ENCODE data around the gene ELF5. TPM values are rescaled to one million over a fixed set of nuclear protein-coding genes. Genes with fewer than 3 reads are reported as not detected.

Gene ELF5
- total and polyA plus RNA-seq, 2 donors, result 2.6 to 13.4 TPM

GRCh38 chr11:34473603-34474169 lies 39.9 kb downstream of the ELF5 start:
- DNase-seq (ENCODE audit: extremely low spot score), result no peak
- WGBS, result 95% methylated on average over 4 of the region's 4 CpGs
- Histone ChIP-seq H3K4me1 (ENCODE audit: insufficient read depth) (no peaks in the 10 kb centered on the region), H3K4me3 (ENCODE audit: low read depth, low read length) (no peak overlapping the region), H3K36me3 (ENCODE audit: insufficient read depth) (peaks cover 2% of the 10 kb centered on the region), H3K27ac (ENCODE audit: low read depth) (no peak overlapping the region)

DNA sequence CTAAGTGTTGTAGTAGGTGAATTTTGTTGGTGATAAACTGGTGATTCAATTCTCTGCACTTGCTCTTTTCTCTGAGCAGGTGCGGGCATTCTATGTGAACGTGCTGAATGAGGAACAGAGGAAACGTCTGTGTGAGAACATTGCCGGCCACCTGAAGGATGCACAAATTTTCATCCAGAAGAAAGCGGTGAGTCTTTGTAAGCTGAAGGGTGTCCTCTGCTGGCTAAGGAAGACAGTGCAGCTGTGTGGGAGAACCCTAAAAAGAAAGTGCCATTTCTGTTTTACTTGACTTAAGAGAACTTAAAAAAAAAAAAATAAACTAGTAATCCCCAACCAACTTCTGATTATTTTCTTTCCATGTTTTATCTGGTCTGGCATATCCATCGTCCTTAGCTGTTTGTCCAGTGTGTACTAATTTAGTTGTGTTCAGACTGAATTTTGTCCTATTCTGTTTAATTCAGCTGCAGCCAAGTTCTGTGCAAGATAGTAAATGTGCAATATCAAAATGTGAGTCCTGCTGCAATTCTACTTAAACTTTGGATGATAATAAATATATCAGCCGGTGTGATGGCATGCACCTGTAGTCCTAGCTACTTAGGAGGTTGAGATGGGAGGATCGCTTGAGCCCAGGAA lies 45.3 kb downstream of the ELF5 start:
- Histone ChIP-seq H3K4me3 (ENCODE audit: low read depth, low read length) (no peak overlapping the region), H3K36me3 (ENCODE audit: insufficient read depth) (peaks cover 17% of the 10 kb centered on the region), H3K4me1 (ENCODE audit: insufficient read depth) (no peaks in the 10 kb centered on the region), H3K27ac (ENCODE audit: low read depth) (no peak overlapping the region)
- DNase-seq (ENCODE audit: extremely low spot score), result no peak
- 91% methylated on average over 8 of the region's 8 CpGs for WGBS

GRCh38 chr11:34466802-34467488 lies 46.6 kb downstream of the ELF5 start:
- H3K4me3 ChIP-seq (ENCODE audit: low read depth, low read length), result no peak overlapping the region
- DNase-seq (ENCODE audit: extremely low spot score), result no peak
- H3K4me1 ChIP-seq (ENCODE audit: insufficient read depth), result no peaks in the 10 kb centered on the region
- peaks cover 19% of the 10 kb centered on the region for H3K36me3 ChIP-seq (ENCODE audit: insufficient read depth)
- no peak overlapping the region for H3K27ac ChIP-seq (ENCODE audit: low read depth)
- WGBS, result 97% methylated on average over 3 of the region's 3 CpGs

GRCh38 chr11:34464591-34465051 lies 49.0 kb downstream of the ELF5 start:
- 90% methylated on average over 7 of the region's 7 CpGs for WGBS
- Histone ChIP-seq H3K4me1 (ENCODE audit: insufficient read depth) (no peaks in the 10 kb centered on the region), H3K36me3 (ENCODE audit: insufficient read depth) (peaks cover 19% of the 10 kb centered on the region), H3K27ac (ENCODE audit: low read depth) (no peak overlapping the region), H3K4me3 (ENCODE audit: low read depth, low read length) (no peak overlapping the region)
- no peak for DNase-seq (ENCODE audit: extremely low spot score)

GRCh38 chr11:34461215-34461614 lies 52.4 kb downstream of the ELF5 start:
- no peak overlapping the region for H3K27ac ChIP-seq (ENCODE audit: low read depth)
- no peaks in the 10 kb centered on the region for H3K4me1 ChIP-seq (ENCODE audit: insufficient read depth)
- no peak for DNase-seq (ENCODE audit: extremely low spot score)
- WGBS, result 95% methylated on average over 14 of the region's 14 CpGs
- H3K4me3 ChIP-seq (ENCODE audit: low read depth, low read length), result no peak overlapping the region
- H3K36me3 ChIP-seq (ENCODE audit: insufficient read depth), result peaks cover 16% of the 10 kb centered on the region

- DNase-seq (ENCODE audit: extremely low spot score), result no peak
- 77% methylated on average over 4 of the region's 4 CpGs for WGBS
- H3K36me3 ChIP-seq (ENCODE audit: insufficient read depth), result peaks cover 14% of the 10 kb centered on the region
- no peak overlapping the region for H3K27ac ChIP-seq (ENCODE audit: low read depth)
- no peak overlapping the region for H3K4me3 ChIP-seq (ENCODE audit: low read depth, low read length)
- H3K4me1 ChIP-seq (ENCODE audit: insufficient read depth), result no peaks in the 10 kb centered on the region
Observed at GRCh38 chr11:34460278-34460677, 53.3 kb downstream of the ELF5 start.

- no peaks in the 10 kb centered on the region for H3K4me1 ChIP-seq (ENCODE audit: insufficient read depth)
- DNase-seq (ENCODE audit: extremely low spot score), result no peak
- WGBS, result 94% methylated on average over 3 of the region's 3 CpGs
- H3K27ac ChIP-seq (ENCODE audit: low read depth), result no peak overlapping the region
- H3K36me3 ChIP-seq (ENCODE audit: insufficient read depth), result peaks cover 13% of the 10 kb centered on the region
- H3K4me3 ChIP-seq (ENCODE audit: low read depth, low read length), result no peak overlapping the region
Observed at GRCh38 chr11:34459507-34460162, 54.0 kb downstream of the ELF5 start.

- H3K4me3 ChIP-seq (ENCODE audit: low read depth, low read length), result no peak overlapping the region
- 90% methylated on average over 4 of the region's 4 CpGs for WGBS
- peaks cover 13% of the 10 kb centered on the region for H3K36me3 ChIP-seq (ENCODE audit: insufficient read depth)
- no peak for DNase-seq (ENCODE audit: extremely low spot score)
- no peak overlapping the region for H3K27ac ChIP-seq (ENCODE audit: low read depth)
- H3K4me1 ChIP-seq (ENCODE audit: insufficient read depth), result no peaks in the 10 kb centered on the region
Observed at GRCh38 chr11:34458525-34458924, 55.1 kb downstream of the ELF5 start.

DNA sequence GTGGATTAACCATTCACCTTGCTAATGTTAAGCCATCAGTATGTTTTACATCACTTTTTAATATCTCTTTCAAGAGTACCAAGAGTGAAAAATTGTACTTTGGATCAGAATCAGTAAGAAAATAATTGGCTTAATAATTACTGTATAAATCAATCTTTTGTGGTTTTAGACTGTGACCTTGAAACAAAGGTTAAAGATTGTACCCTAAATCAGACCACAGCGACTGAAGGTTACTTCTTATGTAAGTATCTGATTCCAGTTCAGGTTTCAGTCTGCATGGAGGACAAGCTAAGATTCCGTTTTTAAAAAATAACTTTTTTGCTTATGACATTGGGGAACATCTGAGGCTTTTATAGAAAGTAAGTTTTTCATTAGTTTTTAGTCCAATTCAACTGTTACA lies 56.0 kb downstream of the ELF5 start:
- 95% methylated on average over 2 of the region's 2 CpGs for WGBS
- Histone ChIP-seq H3K36me3 (ENCODE audit: insufficient read depth) (peaks cover 11% of the 10 kb centered on the region), H3K27ac (ENCODE audit: low read depth) (no peak overlapping the region), H3K4me1 (ENCODE audit: insufficient read depth) (no peaks in the 10 kb centered on the region), H3K4me3 (ENCODE audit: low read depth, low read length) (no peak overlapping the region)
- DNase-seq (ENCODE audit: extremely low spot score), result no peak

- 82% methylated on average over 1 of the region's 1 CpG for WGBS
- H3K36me3 ChIP-seq (ENCODE audit: insufficient read depth), result peaks cover 9% of the 10 kb centered on the region
- no peak overlapping the region for H3K27ac ChIP-seq (ENCODE audit: low read depth)
- H3K4me1 ChIP-seq (ENCODE audit: insufficient read depth), result no peaks in the 10 kb centered on the region
- H3K4me3 ChIP-seq (ENCODE audit: low read depth, low read length), result no peak overlapping the region
- no peak for DNase-seq (ENCODE audit: extremely low spot score)
Observed at GRCh38 chr11:34454308-34455032, 59.1 kb downstream of the ELF5 start.

DNA sequence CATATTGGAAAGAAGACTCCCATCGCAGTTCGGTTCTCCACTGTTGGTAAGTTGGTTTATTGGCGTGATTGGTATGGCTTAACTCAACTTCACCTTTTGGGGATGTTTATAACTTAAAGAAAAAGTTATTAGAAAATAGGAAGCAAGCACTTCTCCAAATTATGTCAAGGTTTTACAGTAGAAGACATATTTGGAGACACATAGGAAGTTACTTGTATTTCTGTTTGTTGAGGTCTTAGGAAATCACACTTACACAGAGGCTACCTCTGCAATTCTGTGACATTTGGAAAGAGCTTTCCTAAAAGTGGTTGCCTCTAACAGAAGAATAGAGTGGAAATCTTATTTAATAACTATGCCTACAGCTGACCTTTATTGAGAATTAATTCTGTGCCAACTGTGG lies 62.5 kb downstream of the ELF5 start:
- WGBS, result 95% methylated on average over 3 of the region's 3 CpGs
- H3K4me3 ChIP-seq (ENCODE audit: low read depth, low read length), result no peak overlapping the region
- H3K36me3 ChIP-seq (ENCODE audit: insufficient read depth), result peaks cover 9% of the 10 kb centered on the region
- no peak for DNase-seq (ENCODE audit: extremely low spot score)
- H3K4me1 ChIP-seq (ENCODE audit: insufficient read depth), result no peaks in the 10 kb centered on the region
- H3K27ac ChIP-seq (ENCODE audit: low read depth), result no peak overlapping the region

- WGBS, result 54% methylated on average over 3 of the region's 3 CpGs
- Histone ChIP-seq H3K36me3 (ENCODE audit: insufficient read depth) (no peaks in the 10 kb centered on the region), H3K4me1 (ENCODE audit: insufficient read depth) (no peaks in the 10 kb centered on the region)
Observed at GRCh38 chr11:34449013-34449412, 64.6 kb downstream of the ELF5 start.

GRCh38 chr11:34448223-34448994 lies 65.2 kb downstream of the ELF5 start:
- Histone ChIP-seq H3K4me1 (ENCODE audit: insufficient read depth) (no peaks in the 10 kb centered on the region), H3K4me3 (ENCODE audit: low read depth, low read length) (no peak overlapping the region), H3K36me3 (ENCODE audit: insufficient read depth) (no peaks in the 10 kb centered on the region), H3K27ac (ENCODE audit: low read depth) (no peak overlapping the region)
- DNase-seq (ENCODE audit: extremely low spot score), result no peak
- WGBS, result 77% methylated on average over 11 of the region's 11 CpGs

More at GRCh38 chr11:34449013-34449412, 64.6 kb downstream of the ELF5 start:
- Histone ChIP-seq H3K4me3 (ENCODE audit: low read depth, low read length) (no peak overlapping the region), H3K27ac (ENCODE audit: low read depth) (no peak overlapping the region)
- no peak for DNase-seq (ENCODE audit: extremely low spot score)
